ENCODE results near the gene FRG1.
"Not testable (repeated sequence)": the region's sequence is repeated elsewhere in the genome, so short reads cannot be mapped to it uniquely, and the experiment has no call there.

The FRG1 gene

GRCh38 chr4:189940178-189941004 is at the start of gene FRG1:
Gene FRG1, plus strand, starts transcription at chr4:189940872. Its CDS starts 138 bp downstream, at chr4:189941010.
- FAIRE-seq = no peak

GRCh38 chr4:189897667-189898066 is 43.0 kb upstream of the FRG1 start:
- FAIRE-seq = no peak

DNA sequence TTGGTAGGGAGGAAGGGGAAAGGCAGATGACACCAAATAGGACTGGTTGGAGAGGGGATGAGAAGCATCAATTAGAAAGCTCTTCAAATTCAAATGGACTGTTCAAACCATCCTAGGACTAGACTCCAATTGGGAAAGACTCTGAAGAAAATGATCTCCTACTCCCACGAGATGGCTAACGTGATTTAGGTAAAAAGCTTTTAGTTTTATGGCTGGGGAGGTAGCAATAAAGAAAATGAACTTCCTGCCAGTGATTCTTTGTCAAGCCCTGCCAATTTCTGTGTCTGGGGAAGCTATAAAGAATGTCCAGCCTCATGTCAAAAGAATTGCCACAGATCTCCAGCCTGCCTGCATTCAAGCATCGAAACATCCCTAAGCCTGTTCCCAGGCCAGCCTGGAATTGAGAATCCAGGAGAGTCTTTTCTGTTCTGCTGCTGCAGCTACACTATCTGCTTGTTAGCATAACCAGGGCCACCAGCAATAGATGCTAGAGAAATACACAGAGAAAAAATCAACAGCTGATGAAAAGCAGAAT is 41.1 kb upstream of the FRG1 start:
- not testable (repeated sequence) for FAIRE-seq

DNA sequence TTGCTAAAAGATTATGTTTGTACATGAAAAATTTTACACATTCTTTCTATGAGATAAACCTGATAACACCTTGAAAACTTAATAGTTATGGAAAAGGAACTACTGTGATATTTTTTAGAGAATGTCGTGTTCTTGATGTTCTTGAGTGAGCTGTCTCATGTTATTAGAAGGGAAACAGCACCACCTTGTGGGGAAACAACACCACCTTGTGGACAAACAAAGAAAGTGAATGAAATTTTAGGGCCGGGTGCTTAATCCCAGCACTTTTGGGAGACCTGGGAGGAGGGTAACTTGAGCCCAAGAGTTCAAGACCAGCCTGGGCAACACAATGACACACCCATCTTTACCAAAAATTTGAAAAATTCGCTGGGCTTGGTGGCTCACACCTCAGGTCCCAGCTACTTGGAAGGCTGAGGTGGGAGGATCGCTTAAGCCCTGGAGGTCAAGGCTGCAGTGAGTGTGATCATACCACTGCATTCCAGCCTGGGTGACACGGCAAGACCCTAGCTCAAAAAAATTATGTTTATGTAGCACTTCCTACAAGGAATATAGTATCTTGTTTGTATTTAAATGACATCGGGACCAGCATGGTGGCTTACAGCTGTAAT is 36.1 kb upstream of the FRG1 start:
- not testable (repeated sequence) for FAIRE-seq

DNA sequence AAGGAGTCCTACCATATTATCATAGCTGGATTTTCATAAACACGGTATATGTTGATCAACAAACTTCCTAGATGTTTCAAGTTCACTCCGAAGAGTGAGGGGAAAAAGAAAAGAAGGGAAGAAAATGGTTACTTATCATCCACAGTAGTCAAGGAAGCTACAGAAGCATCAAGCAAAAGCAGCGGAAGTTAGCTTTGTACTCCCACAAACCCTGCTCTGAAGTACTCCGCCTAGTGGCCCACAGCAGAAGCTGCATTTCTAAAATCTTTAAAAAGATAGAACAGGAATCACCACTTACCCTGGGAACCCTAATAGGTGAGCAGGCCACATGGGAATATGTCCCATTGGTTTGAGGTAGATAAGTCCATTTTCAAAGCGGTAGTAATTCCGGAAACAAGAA is 28.5 kb upstream of the FRG1 start:
- FAIRE-seq = no peak

- no peak for FAIRE-seq
Observed at GRCh38 chr4:189917161-189917891, 23.3 kb upstream of the FRG1 start.

DNA sequence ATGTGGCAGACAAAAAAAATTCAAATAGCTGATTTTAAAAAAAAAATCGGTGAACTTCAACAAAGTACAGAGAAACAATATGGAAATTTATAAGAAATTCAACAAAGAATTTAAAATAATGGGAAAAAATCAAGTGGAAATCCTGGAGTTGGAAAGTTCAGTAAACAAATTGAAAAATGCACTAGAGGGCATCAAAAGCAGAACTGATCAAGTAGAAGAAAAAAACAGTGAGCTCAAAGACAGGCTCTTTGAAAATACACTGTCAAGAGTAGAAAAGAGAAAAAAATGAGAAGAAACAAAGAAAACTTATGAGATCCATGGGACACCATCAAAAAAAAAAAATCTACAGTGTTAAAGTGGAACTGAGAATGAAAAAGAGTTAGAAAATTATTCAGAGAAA is 19.6 kb upstream of the FRG1 start:
- FAIRE-seq = peak; percentile 63

DNA sequence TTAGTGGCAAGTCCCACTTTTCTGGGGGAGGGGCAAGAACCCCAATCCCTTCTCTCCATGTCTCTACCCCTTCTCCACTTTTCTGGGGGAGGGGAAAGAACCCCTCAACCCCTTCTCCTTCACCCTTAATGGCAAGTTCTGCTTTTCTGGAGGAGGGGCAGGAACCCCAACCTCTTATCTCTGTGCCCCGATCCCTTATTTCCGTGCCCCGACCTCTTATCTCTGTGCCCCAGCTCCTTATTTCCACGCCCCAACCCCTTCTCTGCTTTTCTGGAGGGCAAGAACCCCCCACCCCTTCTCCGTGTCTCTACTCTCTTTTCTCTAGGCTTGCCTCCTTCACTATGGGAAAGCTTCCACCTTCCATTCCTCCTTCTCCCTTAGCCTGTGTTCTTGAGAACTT is 13.9 kb upstream of the FRG1 start:
- FAIRE-seq = not testable (repeated sequence)

GRCh38 chr4:189941005-189941450 is 356 bp downstream of the FRG1 start:
- no peak for FAIRE-seq

- not testable (repeated sequence) for FAIRE-seq
Observed at GRCh38 chr4:189942412-189942811, 1.7 kb downstream of the FRG1 start.

DNA sequence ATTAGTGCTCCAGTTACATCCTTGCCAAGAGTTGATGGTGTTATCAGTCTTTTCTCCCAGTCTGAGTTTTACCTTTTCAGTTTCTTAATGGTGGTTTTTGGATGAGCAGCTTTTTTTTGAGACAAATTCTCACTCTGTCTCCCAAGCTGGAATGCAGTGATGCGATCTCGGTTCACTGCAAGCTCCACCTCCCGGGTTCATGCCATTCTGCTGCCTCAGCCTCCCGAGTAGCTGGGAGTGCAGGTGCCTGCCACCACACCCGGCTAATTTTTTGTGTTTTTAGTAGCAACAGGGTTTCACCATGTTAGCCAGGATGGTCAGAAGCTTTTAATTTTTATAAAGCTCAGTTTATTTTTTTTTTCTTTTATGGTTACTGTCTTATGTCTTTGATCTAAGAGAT is 3.4 kb downstream of the FRG1 start:
- FAIRE-seq = not testable (repeated sequence)

- FAIRE-seq = not testable (repeated sequence)
Observed at GRCh38 chr4:189946906-189947305, 6.2 kb downstream of the FRG1 start.

- FAIRE-seq = not testable (repeated sequence)
Observed at GRCh38 chr4:189948486-189948885, 7.8 kb downstream of the FRG1 start.

DNA sequence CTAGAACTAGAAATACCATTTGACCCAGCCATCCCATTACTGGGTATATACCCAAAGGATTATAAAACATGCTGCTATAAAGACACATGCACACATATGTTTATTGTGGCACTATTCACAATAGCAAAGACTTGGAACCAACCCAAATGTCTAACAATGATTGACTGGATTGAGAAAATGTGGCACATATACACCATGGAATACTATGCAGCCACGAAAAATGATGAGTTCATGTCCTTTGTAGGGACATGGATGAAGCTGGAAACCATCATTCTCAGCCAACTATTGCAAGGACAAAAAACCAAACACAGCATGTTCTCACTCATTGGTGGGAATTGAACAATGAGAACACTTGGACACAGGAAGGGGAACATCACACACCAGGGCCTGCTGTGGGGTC is 28.6 kb downstream of the FRG1 start:
- FAIRE-seq = not testable (repeated sequence)

GRCh38 chr4:189973646-189974045 is 33.0 kb downstream of the FRG1 start:
- FAIRE-seq = no peak

GRCh38 chr4:189974056-189974455 is 33.4 kb downstream of the FRG1 start:
- no peak for FAIRE-seq

- no peak for FAIRE-seq
Observed at GRCh38 chr4:189979196-189980047, 38.8 kb downstream of the FRG1 start.

- not testable (repeated sequence) for FAIRE-seq
Observed at GRCh38 chr4:189980292-189980691, 39.6 kb downstream of the FRG1 start.

- no peak for FAIRE-seq
Observed at GRCh38 chr4:189981970-189982369, 41.3 kb downstream of the FRG1 start.

GRCh38 chr4:189983916-189984526 is 43.3 kb downstream of the FRG1 start:
- FAIRE-seq = not testable (repeated sequence)

GRCh38 chr4:189984661-189985060 is 44.0 kb downstream of the FRG1 start:
- FAIRE-seq = not testable (repeated sequence)

Measured in endometrium (tissue), 2 donors.